ENCODE data around the gene CAMK2D.

Gene CAMK2D

DNA sequence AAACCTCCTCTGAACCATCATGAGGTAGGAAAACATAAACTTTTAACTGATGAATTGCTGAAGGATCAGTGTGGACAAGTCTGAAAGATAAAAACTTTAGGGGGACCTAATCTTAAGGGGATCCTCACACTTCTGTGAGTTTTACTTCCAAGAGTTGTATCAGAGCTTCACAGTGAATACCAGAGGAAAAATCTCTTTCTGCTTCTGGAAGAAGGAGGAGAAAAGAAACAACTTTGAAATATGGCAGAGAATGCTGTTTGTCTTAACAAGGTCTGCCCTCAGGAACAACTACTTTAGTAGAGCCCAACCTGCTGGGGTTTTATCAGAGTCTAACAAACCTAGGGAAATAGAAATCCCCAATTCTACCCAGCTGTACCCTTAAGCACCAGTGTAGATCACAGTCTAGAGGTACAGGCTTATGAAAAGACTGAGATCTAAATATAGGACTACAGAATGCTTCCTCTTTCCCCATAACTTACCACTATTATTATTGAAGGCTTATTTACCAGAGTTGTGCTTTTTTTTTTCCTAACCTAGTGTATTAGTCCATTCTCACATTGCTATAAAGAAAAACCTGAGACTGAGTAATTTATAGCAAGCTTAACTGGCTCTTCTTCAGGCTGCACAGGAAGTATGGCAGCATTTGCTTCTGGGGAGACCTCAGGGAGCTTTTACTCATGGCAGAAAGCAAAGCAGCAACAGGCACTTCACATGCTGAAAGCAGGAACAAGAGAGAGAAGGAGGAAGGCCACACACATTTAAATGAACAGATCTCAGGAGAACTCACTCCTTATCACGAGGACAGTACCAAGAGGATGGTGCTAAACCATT, 167.9 kb downstream of the CAMK2D start:
- no peak for DNase-seq

DNA sequence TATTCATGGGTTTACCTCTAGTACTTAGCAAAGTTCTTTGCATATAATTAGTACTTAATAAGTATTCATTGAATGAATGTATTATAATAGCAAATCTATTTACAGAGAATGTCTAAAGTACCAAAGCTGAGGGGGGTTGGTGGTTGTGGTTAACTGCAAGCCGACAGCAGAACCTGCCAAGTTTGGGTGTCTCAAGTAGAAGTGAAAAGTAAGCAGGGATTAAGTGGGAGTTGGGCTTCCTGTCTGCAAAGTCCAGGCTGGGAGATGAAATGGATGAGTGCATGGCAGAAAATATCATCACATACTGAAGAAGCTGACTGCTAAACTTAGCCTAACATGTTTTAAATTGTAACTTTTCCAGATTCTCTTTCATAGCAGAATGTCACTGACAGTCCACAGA, 169.6 kb downstream of the CAMK2D start:
- no peak for DNase-seq

DNA sequence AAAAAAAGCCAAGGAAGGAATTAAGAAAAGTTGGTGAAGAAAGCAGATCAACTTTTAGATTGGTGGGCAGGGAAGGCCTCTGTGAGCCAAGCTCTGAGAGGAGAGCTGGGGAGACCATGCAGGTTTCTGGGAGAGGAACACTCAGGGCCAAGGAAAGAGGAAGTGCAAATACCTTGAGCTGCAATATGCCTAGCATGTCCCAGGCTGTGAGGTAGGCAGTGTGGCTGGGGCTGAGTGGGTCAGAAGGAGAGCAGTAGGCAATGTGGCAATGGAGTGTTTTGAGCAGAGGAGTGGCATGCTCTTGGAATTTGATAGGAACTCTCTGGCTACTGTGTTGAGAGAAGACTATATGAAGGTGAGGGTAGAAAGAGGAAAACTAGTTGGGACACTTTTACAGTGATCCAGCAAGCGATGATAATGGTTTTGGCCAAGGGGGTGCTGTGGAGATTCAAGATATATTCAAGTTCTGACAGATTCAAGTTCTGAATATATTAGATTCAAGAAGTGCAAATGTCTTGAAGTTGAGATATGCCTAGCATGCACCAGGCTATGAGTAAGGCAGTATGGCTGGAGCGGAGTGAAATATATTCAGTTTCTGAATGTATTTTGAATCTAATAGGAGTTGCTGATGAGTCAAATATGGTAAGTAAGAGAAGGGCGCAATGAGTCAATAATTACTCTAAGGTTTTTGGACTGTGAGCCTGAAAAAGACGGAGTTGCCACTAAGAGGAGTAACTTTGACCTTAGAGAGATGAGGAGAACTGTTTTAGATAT, 172.5 kb downstream of the CAMK2D start:
- no peak for DNase-seq

DNA sequence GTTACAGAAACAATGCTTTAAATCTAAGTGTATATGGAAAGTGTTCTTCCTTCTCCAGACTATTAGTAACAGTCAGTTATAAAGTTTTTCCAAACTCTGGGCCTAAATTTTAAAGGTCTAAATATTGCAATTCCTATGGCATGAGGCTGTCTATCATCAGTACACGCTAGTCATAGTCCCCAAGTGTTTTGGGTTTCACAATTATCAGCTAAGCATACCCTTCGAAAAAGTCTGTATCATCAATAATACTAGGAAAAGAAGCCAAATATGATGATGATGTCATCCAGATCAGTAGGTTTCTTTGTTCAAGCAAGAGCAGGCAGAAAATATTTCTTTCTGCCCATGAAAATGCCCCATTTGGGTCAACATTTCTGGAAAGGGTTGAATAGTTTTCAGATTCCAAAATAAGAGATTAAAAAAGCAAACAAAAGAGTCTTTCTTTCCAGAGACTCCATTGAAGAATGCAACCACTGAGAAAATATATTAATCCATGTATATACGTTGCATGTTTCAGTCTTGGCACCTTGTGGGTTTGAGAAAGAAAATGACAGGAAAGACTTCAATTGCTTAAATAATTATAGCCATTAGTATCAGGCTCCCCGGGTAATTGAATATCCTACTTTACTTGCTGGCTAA, 173.8 kb downstream of the CAMK2D start:
- DNase-seq, result no peak

DNA sequence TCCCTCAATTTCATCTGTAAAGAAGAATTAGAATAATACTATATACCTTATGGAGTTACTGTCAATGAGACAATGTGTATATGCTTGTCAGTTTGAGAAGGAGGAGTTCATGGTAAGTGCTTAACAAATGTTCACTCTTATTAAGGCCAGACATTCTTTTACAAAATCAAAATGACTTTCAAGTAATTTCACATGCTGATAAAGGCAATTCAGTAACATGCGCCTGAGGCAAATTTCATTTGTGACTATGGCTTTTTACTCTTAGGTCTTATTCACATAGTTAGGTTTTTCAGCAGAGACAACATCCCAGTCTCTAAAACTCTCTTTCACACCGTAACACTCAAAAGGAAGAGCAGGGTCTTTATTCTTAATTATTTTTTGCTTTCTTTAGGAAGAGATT, 174.4 kb downstream of the CAMK2D start:
- no peak for DNase-seq

DNA sequence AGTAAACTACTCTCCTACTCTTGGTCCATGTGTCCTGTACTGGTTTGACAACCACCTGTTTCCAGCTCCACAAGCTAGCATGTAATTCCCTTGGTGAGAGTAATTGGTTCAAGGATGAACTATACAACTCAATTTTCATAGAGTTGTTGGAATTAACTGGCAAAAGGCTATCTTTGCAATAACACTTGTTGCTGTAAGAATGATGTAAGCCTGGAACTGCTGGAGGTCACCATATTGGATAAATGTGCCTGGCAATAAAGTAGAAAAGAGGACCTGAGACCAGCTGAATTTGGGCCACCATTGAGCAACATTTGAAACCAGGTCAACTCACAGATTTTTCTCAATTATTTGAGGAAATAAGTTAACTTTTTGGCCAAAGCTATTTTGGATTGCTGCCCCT, 175.5 kb downstream of the CAMK2D start:
- DNase-seq, result no peak

DNA sequence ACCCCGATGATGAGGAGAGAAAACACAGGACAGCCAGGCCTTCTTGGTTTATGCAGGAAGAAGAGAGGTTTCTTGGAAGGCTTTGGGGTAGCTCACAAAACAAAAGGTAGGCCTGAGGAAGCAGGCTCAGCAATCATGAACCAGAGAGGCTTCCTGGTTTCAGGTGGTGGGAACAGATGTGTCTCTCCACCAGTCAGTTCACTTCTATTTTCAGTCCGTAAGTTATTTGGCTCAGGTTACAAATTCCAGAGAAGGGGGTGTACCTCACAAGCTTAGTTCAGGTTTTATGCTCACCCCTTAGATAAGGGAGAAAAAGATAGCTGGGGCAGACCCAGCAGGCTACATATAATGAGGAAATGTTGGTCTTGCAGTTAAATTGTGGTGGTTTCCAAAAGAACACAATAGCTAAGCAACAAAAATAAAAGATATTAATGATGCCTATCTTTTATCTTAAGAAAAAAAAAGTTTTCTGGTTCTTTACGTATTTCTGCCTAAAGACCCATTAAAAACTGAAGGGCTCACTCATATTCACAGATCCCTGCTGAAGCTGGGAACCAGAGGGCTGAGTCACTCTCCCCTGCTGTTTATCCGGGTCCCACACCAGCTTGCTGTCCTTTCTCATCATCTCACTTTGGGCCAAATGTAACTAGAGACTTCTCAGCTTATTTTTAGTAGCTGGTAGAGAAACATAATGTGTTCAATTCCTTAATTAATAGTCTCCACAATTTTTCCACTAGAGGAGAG, 177.0 kb downstream of the CAMK2D start:
- DNase-seq, result no peak

DNA sequence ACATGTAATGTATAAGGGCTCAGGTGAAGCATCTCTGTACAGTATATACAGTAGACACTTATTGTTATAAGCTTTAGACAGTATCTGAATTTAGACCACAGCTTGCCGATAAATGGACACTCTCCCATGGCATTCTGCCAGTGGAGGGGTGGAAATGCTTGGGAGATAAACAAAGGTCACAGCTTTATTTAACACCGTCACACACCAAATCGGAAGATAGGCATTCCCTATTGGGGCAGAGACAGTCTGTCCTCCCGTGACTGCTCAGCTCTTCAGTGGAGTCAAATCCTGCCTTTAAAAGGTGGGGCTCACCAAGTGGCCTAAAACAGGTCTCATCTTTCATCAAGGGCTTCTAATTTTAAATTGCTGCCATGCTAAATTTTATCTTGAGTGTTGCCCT, 178.8 kb downstream of the CAMK2D start:
- no peak for DNase-seq

DNA sequence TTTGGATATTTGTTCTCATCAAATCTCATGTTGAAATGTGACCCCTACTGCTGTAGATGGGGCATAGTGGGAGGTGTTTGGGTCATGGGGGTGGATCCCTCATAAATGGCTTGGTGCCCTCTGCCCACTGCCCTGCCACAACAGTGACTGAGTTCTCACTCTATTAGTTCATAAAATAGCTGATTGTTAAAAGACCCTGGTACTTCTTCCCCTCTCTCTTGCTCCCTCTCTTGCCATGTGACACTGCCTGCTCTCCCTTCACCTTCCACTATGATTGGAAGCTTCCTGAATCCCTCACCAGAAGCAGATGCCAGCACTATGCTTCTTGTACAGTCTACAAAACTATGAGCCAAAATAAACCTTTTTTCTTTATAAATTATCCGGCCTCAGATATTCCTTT, 182.2 kb downstream of the CAMK2D start:
- no peak for DNase-seq

DNA sequence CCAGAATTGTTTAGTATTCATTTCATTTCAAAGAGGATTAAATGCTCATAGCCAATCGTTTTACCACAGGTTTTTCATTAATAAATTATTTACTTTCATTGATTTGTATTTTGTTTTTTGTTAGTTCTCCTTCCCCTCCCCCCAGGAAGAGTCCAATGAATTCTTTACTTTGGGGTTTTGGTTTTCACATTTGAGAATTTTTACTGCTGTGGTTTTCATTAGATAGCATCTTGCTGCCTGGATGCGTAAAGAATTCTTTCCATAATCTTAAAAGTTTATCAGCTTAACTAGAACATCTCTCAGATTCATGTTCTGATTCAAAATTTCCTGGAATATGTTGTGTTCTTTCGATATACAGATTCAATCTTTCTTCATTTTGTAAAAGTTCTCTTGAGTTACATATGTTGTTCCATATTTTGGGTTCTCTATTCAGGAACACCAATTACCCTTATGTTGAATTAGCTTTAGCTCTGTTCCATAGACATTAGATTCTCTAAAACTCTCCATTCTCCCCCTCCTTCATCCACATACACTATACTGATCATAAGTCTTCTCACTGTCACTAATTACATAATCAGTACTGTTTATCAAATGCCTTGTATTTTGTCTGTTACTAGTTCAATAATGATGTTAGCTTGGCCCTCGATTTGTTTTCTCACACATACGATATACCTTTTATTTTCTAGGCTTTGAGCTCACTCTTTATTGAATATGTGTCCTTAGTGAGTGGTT, 184.4 kb downstream of the CAMK2D start:
- no peak for DNase-seq

DNA sequence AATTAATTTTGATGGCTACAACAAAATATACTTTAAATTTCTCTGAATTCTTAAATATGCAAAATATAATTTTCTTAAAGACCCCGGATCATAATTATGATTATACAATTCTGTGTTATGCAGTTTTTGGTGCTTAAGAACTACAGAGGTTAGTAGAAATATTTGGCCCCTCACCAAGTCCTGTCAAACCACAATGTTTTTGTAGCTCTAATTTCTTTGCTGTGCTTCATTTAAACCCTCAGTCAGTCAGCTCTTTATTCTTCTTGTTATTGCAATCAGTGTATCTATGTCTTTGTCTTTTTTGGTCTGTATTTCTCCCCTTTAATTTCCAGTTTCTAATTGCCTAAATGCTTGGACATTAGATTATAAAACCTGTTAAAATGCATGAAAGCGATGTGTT, 186.1 kb downstream of the CAMK2D start:
- no peak for DNase-seq

DNA sequence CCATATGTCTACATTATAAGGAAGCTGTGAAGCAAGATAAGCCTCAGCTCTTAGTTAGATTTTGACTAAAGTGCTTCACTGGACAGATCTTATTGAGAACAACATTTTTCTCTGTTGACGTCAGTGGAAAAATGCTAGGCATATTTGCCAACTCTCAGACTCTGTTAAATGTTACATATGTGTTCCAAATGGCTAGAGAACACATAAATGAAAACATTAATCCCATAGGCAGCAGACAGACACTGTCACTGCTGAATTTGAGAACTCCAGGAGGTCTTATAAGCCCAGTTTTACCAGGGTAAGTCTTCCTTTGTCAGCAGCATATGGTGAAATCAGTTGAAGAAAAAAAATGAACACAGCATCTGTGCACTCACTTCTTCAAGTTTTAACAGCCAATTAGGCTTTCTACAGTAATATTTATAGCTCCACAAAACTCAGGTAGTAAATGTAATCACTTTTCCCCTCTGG, 186.9 kb downstream of the CAMK2D start:
- DNase-seq, result no peak

DNA sequence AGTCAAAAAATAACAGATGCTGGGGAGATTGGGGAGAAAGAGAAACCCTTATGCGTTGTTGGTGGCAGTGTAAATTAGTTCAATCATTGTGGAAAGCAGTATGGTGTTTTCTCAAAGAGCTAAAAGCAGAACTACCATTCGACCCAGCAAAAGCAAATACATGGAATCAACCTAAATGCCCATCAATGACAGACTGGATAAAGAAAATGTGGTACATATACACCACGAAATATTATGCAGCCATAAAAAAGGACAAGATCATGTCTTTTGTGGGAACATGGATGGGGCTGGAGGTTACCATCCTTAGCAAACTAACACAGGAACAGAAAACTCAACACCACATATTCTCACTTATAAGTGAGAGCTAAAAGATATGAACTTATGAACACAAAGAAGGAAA, 188.9 kb downstream of the CAMK2D start:
- no peak for DNase-seq

DNA sequence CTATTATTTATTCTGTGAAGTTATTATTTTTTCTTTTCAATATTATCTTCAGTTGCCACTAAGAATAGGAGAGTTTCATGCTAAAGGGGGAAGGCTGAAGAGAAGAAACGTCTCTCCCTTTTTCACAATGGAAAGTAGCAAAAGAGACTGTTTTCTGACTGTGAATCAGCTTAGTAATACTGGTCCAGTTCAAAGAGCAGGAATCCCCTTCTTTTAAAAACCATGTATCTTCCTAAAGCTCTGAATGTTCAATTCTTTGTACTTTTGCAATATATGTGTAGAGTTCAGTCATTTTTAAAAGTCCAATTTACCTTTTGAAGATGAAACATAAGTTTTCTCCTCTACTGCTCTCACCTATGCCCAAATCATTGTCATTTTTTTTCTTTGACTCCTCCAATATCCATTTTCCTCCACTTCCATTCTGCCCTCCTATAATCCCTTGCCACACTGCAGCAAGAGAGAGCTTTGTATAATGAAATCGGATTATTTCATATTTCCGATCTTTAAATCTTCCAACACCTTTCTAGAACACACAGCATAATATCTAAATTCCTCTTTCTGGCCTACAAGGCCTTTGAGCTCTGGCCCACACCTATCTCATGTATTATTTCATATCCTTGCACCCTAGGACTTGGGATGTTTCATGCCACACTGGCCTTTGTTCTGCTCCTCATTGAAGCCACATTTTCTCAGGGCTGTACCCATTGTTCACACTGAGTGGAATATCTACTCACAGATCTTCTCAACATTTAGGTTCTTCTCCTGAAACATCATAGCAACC, 195.3 kb downstream of the CAMK2D start:
- no peak for DNase-seq

DNA sequence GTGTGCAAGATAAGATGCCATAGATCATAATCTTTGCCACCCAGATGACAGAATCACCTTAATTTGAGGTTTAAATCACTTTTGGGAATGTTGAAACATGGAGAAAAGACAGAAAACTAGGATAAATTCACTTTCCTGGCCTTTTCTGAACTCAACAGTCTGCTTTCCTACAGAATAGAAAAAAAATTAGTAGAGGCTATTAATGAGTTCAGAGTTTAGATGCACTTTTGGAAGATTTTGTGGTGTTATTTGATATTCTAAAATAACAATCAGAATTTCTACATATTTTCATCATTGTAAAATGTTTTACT, 195.9 kb downstream of the CAMK2D start:
- no peak for DNase-seq

DNA sequence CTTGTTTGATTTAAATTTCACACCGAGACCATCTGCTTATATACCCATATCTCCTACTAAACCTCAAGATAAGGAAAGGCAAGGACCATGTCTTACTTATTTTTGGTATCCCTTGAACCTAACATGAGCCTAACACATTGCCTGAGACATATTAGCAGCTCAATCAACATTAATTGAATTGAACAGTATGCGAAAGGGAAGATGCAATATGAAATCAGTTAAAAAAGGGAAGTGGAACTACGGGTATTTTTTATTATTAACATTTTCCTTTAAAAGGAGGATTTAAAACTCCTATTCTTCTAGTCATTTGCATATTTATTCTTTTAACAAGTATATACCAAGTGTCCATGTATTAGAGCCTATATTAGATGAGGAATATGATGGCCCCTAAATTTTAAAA, 197.0 kb downstream of the CAMK2D start:
- no peak for DNase-seq

DNA sequence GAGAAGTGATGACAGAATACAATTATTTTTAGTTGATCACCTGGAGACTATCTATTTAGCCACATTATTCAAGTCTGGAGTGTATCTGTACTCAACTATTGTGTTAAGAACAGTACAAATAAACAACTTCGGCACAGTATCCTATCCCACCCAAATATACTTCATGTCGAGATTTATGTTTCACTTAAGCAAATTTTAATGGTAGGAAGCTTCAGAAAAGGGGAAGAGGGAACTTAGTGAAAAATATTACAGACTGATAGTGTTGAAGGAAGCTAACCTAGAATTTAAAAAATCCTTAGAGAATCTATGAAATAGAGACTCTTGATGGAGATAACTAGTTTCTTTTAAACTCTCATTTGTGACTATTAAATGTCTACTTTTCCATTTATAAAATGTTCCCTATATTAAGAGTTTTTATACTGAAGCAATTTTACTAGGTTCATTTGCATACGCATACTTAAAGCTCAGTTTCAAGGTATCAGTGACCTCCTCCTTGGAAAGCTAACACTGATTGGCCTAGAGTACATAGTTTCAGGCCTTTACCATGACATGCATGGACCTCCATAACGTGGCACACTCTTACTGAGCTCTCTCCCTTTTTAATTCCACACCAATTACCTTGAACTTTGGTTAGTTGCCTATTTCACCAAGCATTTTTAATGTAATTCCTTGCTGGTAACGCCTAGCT, 197.7 kb downstream of the CAMK2D start:
- DNase-seq, result no peak

DNA sequence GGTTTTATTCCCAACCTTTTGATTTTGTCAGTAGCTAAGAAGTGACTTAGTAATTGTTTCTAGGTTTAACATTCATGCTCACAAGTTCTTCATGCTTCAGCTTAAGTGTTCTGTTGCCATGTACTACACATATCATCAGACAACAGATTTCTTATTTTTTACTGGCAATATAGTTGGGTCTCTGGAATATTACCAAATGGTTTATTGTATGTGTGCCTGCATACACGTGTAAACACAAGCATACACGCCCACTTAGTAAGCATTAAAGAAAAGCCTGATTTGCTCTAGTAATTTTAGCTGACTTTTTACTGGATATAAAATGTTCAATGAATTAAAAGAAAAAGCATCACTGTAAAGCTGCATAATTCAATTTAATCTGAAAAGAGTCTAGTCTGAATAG, 199.8 kb downstream of the CAMK2D start:
- no peak for DNase-seq

DNA sequence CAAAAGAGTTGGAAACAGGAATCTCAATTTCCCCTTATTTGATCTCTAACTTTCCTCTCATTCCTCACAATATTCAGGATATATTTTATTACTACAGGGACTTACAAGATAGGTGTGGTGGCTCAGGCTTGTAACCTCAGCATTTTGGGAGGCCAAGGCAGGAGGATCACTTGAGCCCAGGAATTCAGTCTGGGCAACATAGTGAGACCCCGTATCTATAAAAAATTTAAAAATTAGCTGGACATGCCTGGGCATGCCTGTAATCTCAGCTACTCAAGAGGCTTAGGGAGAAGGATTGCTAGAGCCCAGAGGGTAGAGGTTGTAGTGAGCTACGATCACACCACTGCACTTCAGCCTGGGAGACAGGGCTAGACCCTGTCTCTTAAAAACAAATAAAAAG, 200.4 kb downstream of the CAMK2D start:
- DNase-seq, result no peak

DNA sequence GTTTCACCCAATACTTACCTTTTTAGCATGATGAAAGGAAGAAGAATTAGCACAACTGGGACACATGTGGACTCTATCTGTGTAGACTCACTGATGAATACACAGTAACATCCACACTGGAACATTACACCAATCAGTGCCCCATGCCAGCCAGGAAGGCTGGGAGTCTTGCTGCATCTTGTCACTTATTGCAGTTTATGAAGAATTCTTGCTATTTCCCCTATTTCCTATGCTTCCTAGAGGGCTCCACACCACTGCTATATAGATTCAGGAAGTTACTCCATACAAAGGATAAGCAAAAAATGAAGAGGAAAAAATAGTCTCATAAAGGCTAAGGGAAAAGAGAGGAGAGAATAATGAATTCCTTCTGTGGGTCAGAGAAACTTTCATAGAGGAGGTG, 201.0 kb downstream of the CAMK2D start:
- no peak for DNase-seq

DNA sequence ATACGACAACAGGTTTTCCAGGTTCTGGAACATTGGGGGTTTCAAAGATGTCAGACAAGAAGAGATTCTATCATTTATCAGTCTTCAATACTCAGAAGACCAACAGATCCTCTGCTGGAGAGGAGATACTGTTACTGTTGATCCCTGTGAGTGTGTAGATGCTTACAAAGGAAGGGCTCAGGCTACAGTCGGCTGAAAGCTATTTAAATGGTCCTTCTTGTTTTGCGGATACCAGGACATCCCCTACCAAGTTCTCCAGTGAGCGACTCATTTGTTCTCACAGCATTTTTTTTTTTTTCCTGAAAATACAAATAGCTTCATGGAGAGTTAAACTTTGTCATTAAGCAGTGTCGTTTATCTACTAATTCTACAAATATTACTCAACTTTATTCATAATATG, 201.6 kb downstream of the CAMK2D start:
- no peak for DNase-seq

All from NCI-H774 (cell line).